Chondrocyte (in vitro differentiated cells): ENCODE results near the gene HTR7. TPM values are rescaled to one million over a fixed set of nuclear protein-coding genes. Genes with fewer than 3 reads are reported as not detected.

Source experiments
- DNase-seq: peaks from one replicate; pipeline ENCODE4 v3.0.0; 2021; ENCODE audit warnings: mixed read lengths, low spot score
- H3K27ac Mint-ChIP-seq: one replicate; pipeline ENCODE4 v1.8.0; 2021; ENCODE audit warnings: mild to moderate bottlenecking, moderate library complexity, mixed read lengths; ENCODE audit not compliant: unreplicated experiment
- H3K27me3 Mint-ChIP-seq: 2 replicates; pipeline ENCODE4 v1.8.0; 2021; ENCODE audit warnings: low read depth, mixed read lengths
- H3K36me3 Mint-ChIP-seq: 2 replicates; pipeline ENCODE4 v1.8.0; 2021; ENCODE audit warnings: low read depth, mixed read lengths
- H3K4me1 Mint-ChIP-seq: 2 replicates; pipeline ENCODE4 v1.8.0; 2021; ENCODE audit warnings: low read depth, mild to moderate bottlenecking, mixed read lengths
- H3K4me3 Mint-ChIP-seq: one replicate; pipeline ENCODE4 v1.8.0; 2021; ENCODE audit warnings: mild to moderate bottlenecking, moderate library complexity, mixed read lengths; ENCODE audit not compliant: unreplicated experiment
- H3K9me3 Mint-ChIP-seq: 2 replicates; pipeline ENCODE4 v1.8.0; 2021; ENCODE audit warnings: low read depth, mixed read lengths
- CTCF ChIP-seq: fragments of 200-600 bp; sonication (generic); IDR thresholded peaks from 2 replicates; pipeline ENCODE4 v1.5.0; 2021; ENCODE audit warnings: antibody characterized with exemption, mild to moderate bottlenecking, moderate library complexity
- total RNA-seq: library from RNA; stranded (reverse); gene quantifications from 3 replicates; pipeline ENCODE4 v1.2.1, GENCODE V29; 2021

Gene HTR7
- total RNA-seq, 1 donor from 2014 or later, result 0.32 TPM

GRCh38 chr10:90777621-90778020, 80.2 kb downstream of the HTR7 start:
- no peak for TF ChIP-seq CTCF
- DNase-seq, result no peak
- H3K27ac Mint-ChIP-seq, result no peak overlapping the region
- H3K4me3 Mint-ChIP-seq, result no peak overlapping the region
- no peaks in the 10 kb centered on the region for H3K9me3 Mint-ChIP-seq
- H3K27me3 Mint-ChIP-seq, result peaks cover 3% of the 10 kb centered on the region
- H3K4me1 Mint-ChIP-seq, result no peaks in the 10 kb centered on the region
- H3K36me3 Mint-ChIP-seq, result no peaks in the 10 kb centered on the region

DNA sequence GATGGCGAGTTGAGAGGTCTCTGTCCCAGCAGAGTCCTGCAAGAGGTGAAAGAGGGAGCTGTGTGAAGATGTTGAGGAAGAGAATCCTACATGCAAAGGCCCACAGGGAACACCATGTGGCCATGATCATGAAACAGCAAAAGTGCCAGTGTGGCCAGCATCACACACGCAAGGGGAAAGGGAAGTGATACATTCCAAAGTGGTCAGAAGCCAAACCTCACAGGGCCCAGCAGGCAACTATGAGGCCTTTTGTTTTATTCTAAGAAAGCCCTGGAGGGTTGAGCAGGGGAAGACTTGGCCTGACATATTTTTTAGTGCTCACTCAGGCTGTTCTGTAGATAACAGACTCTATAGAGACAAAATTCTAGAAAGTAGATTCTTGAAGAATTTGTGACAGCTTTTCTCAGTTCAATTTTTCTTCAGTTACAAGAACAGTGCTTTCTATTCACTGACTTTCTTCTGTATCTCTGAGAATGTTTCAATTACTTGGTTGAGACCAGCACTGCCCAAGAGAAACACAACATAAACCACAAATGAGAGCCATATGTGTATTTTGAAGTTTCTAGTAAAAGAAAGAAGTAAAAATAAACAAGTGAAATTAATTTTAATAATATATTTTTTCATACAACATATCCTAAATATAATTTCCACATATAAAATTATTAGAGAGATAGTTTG, 82.3 kb downstream of the HTR7 start:
- no peaks in the 10 kb centered on the region for H3K36me3 Mint-ChIP-seq
- H3K9me3 Mint-ChIP-seq, result no peaks in the 10 kb centered on the region
- no peaks in the 10 kb centered on the region for H3K4me1 Mint-ChIP-seq
- no peak overlapping the region for H3K4me3 Mint-ChIP-seq
- no peak overlapping the region for H3K27ac Mint-ChIP-seq
- DNase-seq, result no peak
- TF ChIP-seq CTCF, result no peak
- H3K27me3 Mint-ChIP-seq, result peaks cover 5% of the 10 kb centered on the region

GRCh38 chr10:90769946-90770841, 87.6 kb downstream of the HTR7 start:
- Mint-ChIP-seq H3K9me3 (peaks cover 3% of the 10 kb centered on the region), H3K4me1 (no peaks in the 10 kb centered on the region), H3K27ac (no peak overlapping the region), H3K36me3 (peaks cover 2% of the 10 kb centered on the region), H3K27me3 (peaks cover 21% of the 10 kb centered on the region), H3K4me3 (no peak overlapping the region)
- no peak for TF ChIP-seq CTCF
- DNase-seq, result no peak

GRCh38 chr10:90751107-90751997, 106.5 kb downstream of the HTR7 start:
- H3K4me1 Mint-ChIP-seq, result no peaks in the 10 kb centered on the region
- H3K9me3 Mint-ChIP-seq, result no peaks in the 10 kb centered on the region
- H3K27ac Mint-ChIP-seq, result no peak overlapping the region
- TF ChIP-seq CTCF, result peak; percentile 96
- DNase-seq, result no peak
- no peak overlapping the region for H3K4me3 Mint-ChIP-seq
- H3K36me3 Mint-ChIP-seq, result no peaks in the 10 kb centered on the region
- H3K27me3 Mint-ChIP-seq, result peaks cover 48% of the 10 kb centered on the region

GRCh38 chr10:90746829-90747228, 111.0 kb downstream of the HTR7 start:
- H3K36me3 Mint-ChIP-seq, result no peaks in the 10 kb centered on the region
- TF ChIP-seq CTCF, result no peak
- H3K27ac Mint-ChIP-seq, result no peak overlapping the region
- no peak for DNase-seq
- H3K4me3 Mint-ChIP-seq, result no peak overlapping the region
- H3K27me3 Mint-ChIP-seq, result peaks cover 22% of the 10 kb centered on the region
- no peaks in the 10 kb centered on the region for H3K9me3 Mint-ChIP-seq
- H3K4me1 Mint-ChIP-seq, result no peaks in the 10 kb centered on the region
